CD14-positive monocyte (primary cell): ENCODE data around the gene TRIM68. TPM values are rescaled to one million over a fixed set of nuclear protein-coding genes. Genes with fewer than 3 reads are reported as not detected.
A peak's percentile ranks its signal among the peaks of the same experiment; 100 is the strongest.

ENCODE experiments used
- DNase-seq, 3 donors: peaks; one replicate each; pipeline ENCODE4 v3.0.0-alpha.2; 2011 to 2022
- H2AFZ ChIP-seq: 2 replicates; pipeline ENCODE4 v1.6.0; 2012; ENCODE audit warnings: mild to moderate bottlenecking, low read depth, low read length, inconsistent platforms; ENCODE audit not compliant: insufficient read depth, poor library complexity, severe bottlenecking
- H3K27ac ChIP-seq, 2 donors: 1 replicate in 1 of 2; 2 replicates in 1 of 2; pipeline ENCODE4 v1.5.1; 2012 to 2013; ENCODE audit warnings: low read length in 2 of 2, control low read depth in 1 of 2, inconsistent platforms in 1 of 2, low read depth in 1 of 2, mild to moderate bottlenecking in 1 of 2
- H3K27me3 ChIP-seq, 2 donors: one replicate each; pipeline versions ENCODE4 v1.6.0 to v1.6.1; 2011 to 2013; ENCODE audit warnings: low read length in 2 of 2; ENCODE audit not compliant: control insufficient read depth in 2 of 2, insufficient read depth in 2 of 2
- H3K36me3 ChIP-seq, 2 donors: replicated peaks in 1 of 2; 1 replicate in 1 of 2; 2 replicates in 1 of 2; pipeline versions ENCODE4 v1.5.1 to v1.6.1; 2012 to 2013; ENCODE audit warnings: low read length in 2 of 2, control low read depth in 1 of 2, inconsistent platforms in 1 of 2, mild to moderate bottlenecking in 1 of 2; ENCODE audit not compliant: insufficient read depth in 2 of 2, control insufficient read depth in 1 of 2
- H3K4me1 ChIP-seq, 2 donors: 1 replicate in 1 of 2; 2 replicates in 1 of 2; pipeline versions ENCODE4 v1.5.1 to v1.6.1; 2012 to 2013; ENCODE audit warnings: low read length in 2 of 2, control low read depth in 1 of 2, inconsistent platforms in 1 of 2, mild to moderate bottlenecking in 1 of 2, moderate library complexity in 1 of 2; ENCODE audit not compliant: insufficient read depth in 2 of 2, control insufficient read depth in 1 of 2
- H3K4me2 ChIP-seq: replicated peaks from 2 replicates; pipeline ENCODE3; 2012; ENCODE audit warnings: low read length, moderate library complexity, mild to moderate bottlenecking; ENCODE audit not compliant: poor library complexity, severe bottlenecking; ENCODE audit errors: extremely low read depth
- H3K4me3 ChIP-seq, 3 experiments: fragments of 200-600 bp in 1 of 3; sonication (generic) in 1 of 3; replicated peaks in 1 of 3; 1 replicate in 2 of 3; 2 replicates in 1 of 3; pipeline ENCODE4 v1.5.1; 2011 to 2013; ENCODE audit warnings: low read length in 3 of 3, mild to moderate bottlenecking in 3 of 3, control low read depth in 2 of 3, low read depth in 2 of 3, inconsistent platforms in 1 of 3, moderate library complexity in 1 of 3
- H3K79me2 ChIP-seq: 2 replicates; pipeline ENCODE4 v1.6.0; 2012; ENCODE audit warnings: mild to moderate bottlenecking, control low read depth, inconsistent platforms, low read length, moderate library complexity; ENCODE audit not compliant: insufficient read depth
- H3K9ac ChIP-seq: 2 replicates; pipeline ENCODE4 v1.6.0; 2017; ENCODE audit warnings: low read length, mild to moderate bottlenecking; ENCODE audit not compliant: insufficient read depth, poor library complexity, severe bottlenecking
- H3K9me3 ChIP-seq, 2 donors: replicated peaks in 1 of 2; 1 replicate in 1 of 2; 2 replicates in 1 of 2; pipeline versions ENCODE4 v1.5.1 to v1.6.1; 2012 to 2013; ENCODE audit warnings: low read length in 2 of 2, control low read depth in 1 of 2; ENCODE audit not compliant: control insufficient read depth in 1 of 2, insufficient read depth in 1 of 2
- H4K20me1 ChIP-seq: 2 replicates; pipeline ENCODE4 v1.6.0; 2012; ENCODE audit warnings: mild to moderate bottlenecking, low read length, control low read depth, moderate library complexity; ENCODE audit not compliant: insufficient read depth
- H3K27ac Mint-ChIP-seq, 7 donors: one replicate each; pipeline ENCODE4 v1.8.0; 2020; ENCODE audit warnings: mild to moderate bottlenecking in 7 of 7, mixed read lengths in 7 of 7, moderate library complexity in 6 of 7, inconsistent platforms in 2 of 7
- H3K27me3 Mint-ChIP-seq, 3 donors: one replicate each; pipeline ENCODE4 v1.8.0; 2021 to 2022; ENCODE audit warnings: low read depth in 3 of 3, mild to moderate bottlenecking in 3 of 3, mixed read lengths in 3 of 3, moderate library complexity in 3 of 3, inconsistent platforms in 1 of 3
- H3K36me3 Mint-ChIP-seq, 2 donors: one replicate each; pipeline ENCODE4 v1.8.0; 2020; ENCODE audit warnings: mixed read lengths in 2 of 2, inconsistent platforms in 1 of 2, mild to moderate bottlenecking in 1 of 2
- H3K4me1 Mint-ChIP-seq: one replicate; pipeline ENCODE4 v1.8.0; 2020; ENCODE audit warnings: mild to moderate bottlenecking, mixed read lengths
- H3K4me3 Mint-ChIP-seq, 2 donors: one replicate each; pipeline ENCODE4 v1.8.0; 2020; ENCODE audit warnings: mild to moderate bottlenecking in 2 of 2, mixed read lengths in 2 of 2, moderate library complexity in 1 of 2
- H3K9me3 Mint-ChIP-seq, 7 donors: one replicate each; pipeline ENCODE4 v1.8.0; 2020 to 2022; ENCODE audit warnings: mixed read lengths in 7 of 7, mild to moderate bottlenecking in 6 of 7, moderate library complexity in 6 of 7, inconsistent platforms in 2 of 7
- CTCF ChIP-seq: fragments of 200-600 bp; IDR thresholded peaks from one replicate; pipeline ENCODE4 v1.8.0; 2022; ENCODE audit warnings: antibody characterized with exemption, mild to moderate bottlenecking
- WGBS: methylation state at CpG from one replicate; pipeline ENCODE4 v1.1.5; 2013; ENCODE audit warnings: missing lambda C conversion rate; ENCODE audit not compliant: insufficient coverage; 5-methylcytosine and 5-hydroxymethylcytosine counted together
- intact Hi-C, 2 donors: fragments of 100-400 bp; cut with micrococcal nuclease; formaldehyde crosslinking; loops; one replicate each; pipeline versions ENCODE4 v1.15.0 to v1.15.1; 2023
- polyA plus RNA-seq, 3 donors: library from polyadenylated mRNA; depleted of rRNA in 1 of 3; unstranded in 2 of 3; stranded (reverse) in 1 of 3; fragments of 300-500 nt in 2 of 3; fragments of >200 nt in 1 of 3; fragmentation: Illumina TruSeq in 2 of 3; gene quantifications; 1 replicate in 2 of 3; 2 replicates in 1 of 3; pipeline ENCODE4 v1.2.3, GENCODE V29; 2012 to 2021

TRIM68 gene
- polyA plus RNA-seq, 3 donors = 2.2 to 4.9 (median 3.0) TPM

- no peak for TF ChIP-seq CTCF
- Histone ChIP-seq H3K27me3 (no peaks in the 10 kb centered on the region), H3K9me3 (no peaks in the 10 kb centered on the region), H3K4me2 (no peak within 1 kb of the TSS), H3K9ac (no peak within 1 kb of the TSS), H4K20me1 (no peaks in the 10 kb centered on the region), H3K4me1 (no peaks in the 10 kb centered on the region), H2AFZ (no peak within 1 kb of the TSS), H3K27ac (no peak within 1 kb of the TSS), H3K79me2 (no peaks in the 10 kb centered on the region), H3K4me3 (no peak within 1 kb of the TSS), H3K36me3 (no peaks in the 10 kb centered on the region)
- Mint-ChIP-seq H3K27me3 (peaks cover 0 to 8% (median 5%) of the 10 kb centered on the region in 3 donors), H3K36me3 (no peaks in the 10 kb centered on the region), H3K4me1 (no peaks in the 10 kb centered on the region), H3K4me3 (no peak within 1 kb of the TSS), H3K27ac (peak within 1 kb of the TSS in 1 of 7 donors; percentile 55), H3K9me3 (no peaks in the 10 kb centered on the region)
- WGBS = 80% methylated on average over 2 of the region's 3 CpGs
- intact Hi-C loops = no loop called here
- no peak for DNase-seq
These were observed 35.7 kb upstream of the TRIM68 start, which contains the start of gene OR51E1 for GRCh38 chr11:4643682-4644081. Gene OR51E1, plus strand, starts transcription at chr11:4643982. Its CDS starts 8,545 bp downstream, at chr11:4652527.

GRCh38 chr11:4643076-4643475 lies 35.0 kb upstream of the TRIM68 start:
- Mint-ChIP-seq H3K4me1 (no peaks in the 10 kb centered on the region), H3K9me3 (no peaks in the 10 kb centered on the region), H3K27ac (no peak overlapping the region), H3K27me3 (peaks cover 0 to 5% (median 5%) of the 10 kb centered on the region in 3 donors), H3K4me3 (no peak overlapping the region), H3K36me3 (no peaks in the 10 kb centered on the region)
- Histone ChIP-seq H3K36me3 (no peaks in the 10 kb centered on the region), H3K4me3 (no peak overlapping the region), H2AFZ (no peak overlapping the region), H4K20me1 (no peaks in the 10 kb centered on the region), H3K9ac (no peak overlapping the region), H3K27me3 (no peaks in the 10 kb centered on the region), H3K4me1 (no peaks in the 10 kb centered on the region), H3K79me2 (no peaks in the 10 kb centered on the region), H3K9me3 (no peaks in the 10 kb centered on the region), H3K4me2 (no peak overlapping the region), H3K27ac (no peak overlapping the region)
- no peak for TF ChIP-seq CTCF
- WGBS = 34% methylated on average over 4 of the region's 5 CpGs
- intact Hi-C loops = no loop called here
- DNase-seq = no peak
